Cerebellar nuclear complex (tissue), 1 donor: ENCODE results near the gene NAT10.

Experiments
- DNase-seq, 2 experiments: peaks; one replicate each; lab custom pipeline; 2025; lab: John Stamatoyannopoulos, UW

NAT10 gene

GRCh38 chr11:34111722-34112270 lies 6.4 kb downstream of the NAT10 start:
- no peak for DNase-seq

- no peak for DNase-seq
Measured at GRCh38 chr11:34114014-34114413, 8.6 kb downstream of the NAT10 start.

- DNase-seq, result no peak
Measured at GRCh38 chr11:34114471-34114870, 9.0 kb downstream of the NAT10 start.

GRCh38 chr11:34120651-34121050 lies 15.2 kb downstream of the NAT10 start:
- DNase-seq, result no peak

- DNase-seq, result no peak
Measured at GRCh38 chr11:34124885-34125668, 19.6 kb downstream of the NAT10 start.

GRCh38 chr11:34126959-34127848 lies 21.8 kb downstream of the NAT10 start:
- DNase-seq, result no peak

- no peak for DNase-seq
Measured at GRCh38 chr11:34128824-34129223, 23.4 kb downstream of the NAT10 start.

- no peak for DNase-seq
Measured at GRCh38 chr11:34132261-34132965, 27.0 kb downstream of the NAT10 start.

- DNase-seq, result no peak
Measured at GRCh38 chr11:34134765-34135164, 29.3 kb downstream of the NAT10 start.

GRCh38 chr11:34135439-34135838 lies 30.0 kb downstream of the NAT10 start:
- no peak for DNase-seq

- DNase-seq, result no peak
Measured at GRCh38 chr11:34136420-34136819, 31.0 kb downstream of the NAT10 start.

- DNase-seq, result no peak
Measured at GRCh38 chr11:34139346-34139745, 33.9 kb downstream of the NAT10 start.

- no peak for DNase-seq
Measured at GRCh38 chr11:34140149-34140548, 34.7 kb downstream of the NAT10 start.

GRCh38 chr11:34143048-34143447 lies 37.6 kb downstream of the NAT10 start:
- no peak for DNase-seq

- DNase-seq, result no peak
Measured at GRCh38 chr11:34145073-34145472, 39.6 kb downstream of the NAT10 start.

GRCh38 chr11:34145847-34146381 lies 40.5 kb downstream of the NAT10 start:
- DNase-seq, result no peak

GRCh38 chr11:34146411-34146810 lies 41.0 kb downstream of the NAT10 start:
- no peak for DNase-seq

- DNase-seq, result no peak
Measured at GRCh38 chr11:34146866-34147265, 41.4 kb downstream of the NAT10 start.

- no peak for DNase-seq
Measured at GRCh38 chr11:34147581-34147980, 42.2 kb downstream of the NAT10 start.

GRCh38 chr11:34148504-34149165 lies 43.2 kb downstream of the NAT10 start:
- DNase-seq, result no peak

- no peak for DNase-seq
Measured at GRCh38 chr11:34149274-34149673, 43.8 kb downstream of the NAT10 start.
